ENCODE data around the gene RIC3. TPM values are rescaled to one million over a fixed set of nuclear protein-coding genes. Genes with fewer than 3 reads are reported as not detected.
A peak's percentile ranks its signal among the peaks of the same experiment; 100 is the strongest.

RIC3 gene
- total and polyA plus RNA-seq, 8 donors = 1.1 to 29.5 (median 13.4) TPM; not detected in 1

GRCh38 chr11:8066911-8067455, 101.8 kb downstream of the RIC3 start:
- H3K36me3 ChIP-seq = no peaks in the 10 kb centered on the region
- intact Hi-C loops (cut with DNase I; ENCODE audit: low total_unique reads) = no loop called here
- peaks cover 0 to 4% (median 0%) of the 10 kb centered on the region in 3 donors for H3K27me3 ChIP-seq
- H3K4me3 ChIP-seq = no peak overlapping the region
- H3K27ac ChIP-seq = no peak overlapping the region
- WGBS, 5 donors = 56 to 70% (median 57%) methylated on average over 10 of the region's 10 CpGs
- DNase-seq = peak; percentile 20 to 40
- no peaks in the 10 kb centered on the region for H3K9me3 ChIP-seq
- H3K4me1 ChIP-seq = peaks cover 17 to 61% (median 31%) of the 10 kb centered on the region in 4 donors
- no peak for TF ChIP-seq EP300 (IDR thresholded peaks at IDR 0.05)
- TF ChIP-seq, protein P1, sequence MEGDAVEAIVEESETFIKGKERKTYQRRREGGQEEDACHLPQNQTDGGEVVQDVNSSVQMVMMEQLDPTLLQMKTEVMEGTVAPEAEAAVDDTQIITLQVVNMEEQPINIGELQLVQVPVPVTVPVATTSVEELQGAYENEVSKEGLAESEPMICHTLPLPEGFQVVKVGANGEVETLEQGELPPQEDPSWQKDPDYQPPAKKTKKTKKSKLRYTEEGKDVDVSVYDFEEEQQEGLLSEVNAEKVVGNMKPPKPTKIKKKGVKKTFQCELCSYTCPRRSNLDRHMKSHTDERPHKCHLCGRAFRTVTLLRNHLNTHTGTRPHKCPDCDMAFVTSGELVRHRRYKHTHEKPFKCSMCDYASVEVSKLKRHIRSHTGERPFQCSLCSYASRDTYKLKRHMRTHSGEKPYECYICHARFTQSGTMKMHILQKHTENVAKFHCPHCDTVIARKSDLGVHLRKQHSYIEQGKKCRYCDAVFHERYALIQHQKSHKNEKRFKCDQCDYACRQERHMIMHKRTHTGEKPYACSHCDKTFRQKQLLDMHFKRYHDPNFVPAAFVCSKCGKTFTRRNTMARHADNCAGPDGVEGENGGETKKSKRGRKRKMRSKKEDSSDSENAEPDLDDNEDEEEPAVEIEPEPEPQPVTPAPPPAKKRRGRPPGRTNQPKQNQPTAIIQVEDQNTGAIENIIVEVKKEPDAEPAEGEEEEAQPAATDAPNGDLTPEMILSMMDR (IDR thresholded peaks at IDR 0.05) = no peak
- no peak for TF ChIP-seq POLR2AphosphoS5 (IDR thresholded peaks at IDR 0.05)
- no peak for TF ChIP-seq POLR2A (IDR thresholded peaks at IDR 0.05)

DNA sequence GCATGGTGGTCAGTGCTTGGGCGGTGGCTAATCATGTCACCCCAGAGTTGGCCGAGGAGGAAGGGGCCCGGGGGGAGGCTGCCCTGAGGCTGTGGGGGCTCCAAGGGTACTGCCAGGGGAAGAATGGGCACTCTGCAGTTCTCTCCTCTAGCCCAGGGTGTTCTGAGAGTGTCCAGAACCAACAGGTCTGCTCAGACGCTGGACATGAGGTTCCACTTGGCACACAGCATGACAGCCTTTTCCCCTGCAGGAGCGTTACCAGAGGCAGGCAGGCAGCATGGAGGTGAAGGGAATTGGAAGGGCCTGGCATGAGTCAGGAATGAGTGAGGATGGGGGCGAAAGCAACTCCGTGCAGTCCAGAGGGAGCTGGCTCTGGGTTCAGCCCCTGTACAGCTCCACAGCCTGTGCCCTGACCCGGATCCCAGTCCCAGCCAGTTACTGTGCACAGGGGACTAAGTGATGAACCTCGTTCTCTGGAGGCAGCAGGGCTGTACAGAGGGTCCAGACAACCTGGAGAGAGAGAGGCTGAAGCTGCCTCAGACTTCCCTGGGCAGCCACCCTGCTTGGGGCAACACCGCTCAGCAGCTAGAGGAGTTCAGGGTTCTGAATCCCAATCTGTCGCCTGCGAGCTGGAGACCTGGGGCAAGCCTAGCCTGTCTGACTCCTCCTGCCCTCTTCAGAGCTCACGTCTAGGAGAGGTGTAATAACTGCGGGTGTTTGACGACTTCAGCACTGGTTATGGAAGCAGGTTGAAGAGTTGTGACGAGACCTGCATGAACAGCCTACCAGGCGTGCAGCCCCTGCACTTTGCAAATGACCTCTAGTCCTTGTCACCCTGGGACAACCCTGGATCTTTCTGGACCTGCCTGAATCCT, 102.6 kb downstream of the RIC3 start:
- Histone ChIP-seq H3K9me3 (no peaks in the 10 kb centered on the region), H3K4me3 (no peak overlapping the region), H3K27me3 (peaks cover 0 to 3% (median 0%) of the 10 kb centered on the region in 3 donors), H3K4me1 (peaks cover 17 to 61% (median 32%) of the 10 kb centered on the region in 4 donors), H3K27ac (peak overlapping the region in 1 of 5 donors; percentile 27), H3K36me3 (no peaks in the 10 kb centered on the region)
- DNase-seq = peak in 1 of 2 donors; percentile 20
- peak in 1 of 3 donors; percentile 45 for TF ChIP-seq POLR2AphosphoS5 (IDR thresholded peaks at IDR 0.05)
- no peak for TF ChIP-seq EP300 (IDR thresholded peaks at IDR 0.05)
- 75 to 87% (median 80%) methylated on average over 10 to 17 of the region's 17 CpGs for WGBS, 5 donors
- intact Hi-C loops (cut with DNase I; ENCODE audit: low total_unique reads) = no loop called here

- Histone ChIP-seq H3K27me3 (peaks cover 0 to 3% (median 0%) of the 10 kb centered on the region in 3 donors), H3K4me3 (no peak overlapping the region), H3K27ac (no peak overlapping the region), H3K4me1 (peaks cover 17 to 61% (median 32%) of the 10 kb centered on the region in 4 donors), H3K36me3 (no peaks in the 10 kb centered on the region), H3K9me3 (no peaks in the 10 kb centered on the region)
- DNase-seq = no peak
- 85 to 100% (median 95%) methylated on average over 2 of the region's 2 CpGs for WGBS, 5 donors
- intact Hi-C loops (cut with DNase I; ENCODE audit: low total_unique reads) = no loop called here
- no peak for TF ChIP-seq POLR2A (IDR thresholded peaks at IDR 0.05)
- TF ChIP-seq EP300 (IDR thresholded peaks at IDR 0.05) = no peak
- TF ChIP-seq POLR2AphosphoS5 (IDR thresholded peaks at IDR 0.05) = no peak
- TF ChIP-seq, protein P1 (IDR thresholded peaks at IDR 0.05) = no peak
Measured at GRCh38 chr11:8065031-8065430, 103.8 kb downstream of the RIC3 start.

GRCh38 chr11:8063324-8063723, 105.5 kb downstream of the RIC3 start:
- Histone ChIP-seq H3K4me1 (peaks cover 2 to 44% (median 18%) of the 10 kb centered on the region in 4 donors), H3K9me3 (no peaks in the 10 kb centered on the region), H3K4me3 (no peak overlapping the region), H3K27me3 (no peaks in the 10 kb centered on the region), H3K36me3 (no peaks in the 10 kb centered on the region), H3K27ac (peak overlapping the region in 3 of 5 donors; percentile 10 to 68 (median 67))
- intact Hi-C loops (cut with DNase I; ENCODE audit: low total_unique reads) = no loop called here
- WGBS, 5 donors = 35 to 40% (median 38%) methylated on average over 7 of the region's 7 CpGs
- DNase-seq = peak; percentile 24 to 72
- TF ChIP-seq POLR2AphosphoS5 (IDR thresholded peaks at IDR 0.05) (peak in 1 of 3 donors; percentile 29), EP300 (IDR thresholded peaks at IDR 0.05) (no peak)
- TF ChIP-seq, protein P1 (IDR thresholded peaks at IDR 0.05) = no peak
